Mesenchymal stem cell (in vitro differentiated cells and primary cell): ENCODE results near the gene AP1G1.

Experiments
- DNase-seq: peaks from one replicate; pipeline ENCODE4 v3.0.0-alpha.2; 2013
- H2AFZ ChIP-seq: one replicate; pipeline ENCODE4 v1.6.1; 2013; ENCODE audit warnings: low read depth, mild to moderate bottlenecking, control low read depth, inconsistent platforms, low read length, moderate library complexity
- H2AK5ac ChIP-seq: 2 replicates; pipeline ENCODE4 v1.6.1; 2013; ENCODE audit warnings: low read length, moderate library complexity, mild to moderate bottlenecking, inconsistent platforms; ENCODE audit not compliant: severe bottlenecking
- H2BK120ac ChIP-seq: one replicate; pipeline ENCODE4 v1.6.1; 2013; ENCODE audit warnings: low read depth, mild to moderate bottlenecking, inconsistent platforms, low read length, moderate library complexity
- H2BK12ac ChIP-seq, 2 experiments: one replicate each; pipeline ENCODE4 v1.6.1; 2013; ENCODE audit warnings: inconsistent platforms in 2 of 2, low read length in 2 of 2, mild to moderate bottlenecking in 2 of 2, moderate library complexity in 2 of 2, control low read depth in 1 of 2
- H2BK15ac ChIP-seq: one replicate; pipeline ENCODE4 v1.6.1; 2013; ENCODE audit warnings: mild to moderate bottlenecking, low read depth, inconsistent platforms; ENCODE audit not compliant: poor library complexity, severe bottlenecking
- H2BK5ac ChIP-seq: 2 replicates; pipeline ENCODE4 v1.6.1; 2013; ENCODE audit warnings: low read depth, mild to moderate bottlenecking, low read length, control low read depth, inconsistent platforms; ENCODE audit not compliant: poor library complexity, severe bottlenecking
- H3K14ac ChIP-seq, 2 experiments: one replicate each; pipeline ENCODE4 v1.6.1; 2013; ENCODE audit warnings: inconsistent platforms in 2 of 2, low read length in 2 of 2, control low read depth in 1 of 2, mild to moderate bottlenecking in 1 of 2, moderate library complexity in 1 of 2
- H3K18ac ChIP-seq, 2 experiments: one replicate each; pipeline ENCODE4 v1.6.1; 2013; ENCODE audit warnings: inconsistent platforms in 2 of 2, low read length in 2 of 2, control low read depth in 1 of 2, low read depth in 1 of 2, mild to moderate bottlenecking in 1 of 2
- H3K23ac ChIP-seq, 2 experiments: one replicate each; pipeline ENCODE4 v1.6.1; 2013; ENCODE audit warnings: inconsistent platforms in 2 of 2, low read length in 2 of 2, mild to moderate bottlenecking in 2 of 2, moderate library complexity in 2 of 2, control low read depth in 1 of 2
- H3K27ac ChIP-seq: 2 replicates; pipeline ENCODE4 v1.5.1; 2013; ENCODE audit warnings: mild to moderate bottlenecking, moderate library complexity, low read length, control low read depth, inconsistent platforms; ENCODE audit not compliant: poor library complexity, severe bottlenecking
- H3K27me3 ChIP-seq, 2 experiments: 2 replicates each; pipeline versions ENCODE4 v1.6.1 to v1.7.0; 2013; ENCODE audit warnings: low read length in 2 of 2, mild to moderate bottlenecking in 2 of 2, moderate library complexity in 2 of 2, control low read depth in 1 of 2, inconsistent platforms in 1 of 2; ENCODE audit not compliant: control insufficient read depth in 1 of 2, insufficient read depth in 1 of 2
- H3K36me3 ChIP-seq, 2 experiments: 2 replicates each; pipeline versions ENCODE4 v1.6.1 to v1.7.0; 2013; ENCODE audit warnings: low read length in 2 of 2, control low read depth in 1 of 2, inconsistent platforms in 1 of 2, low read depth in 1 of 2, mild to moderate bottlenecking in 1 of 2; ENCODE audit not compliant: insufficient read depth in 2 of 2, control insufficient read depth in 1 of 2
- H3K4ac ChIP-seq, 2 experiments: one replicate each; pipeline ENCODE4 v1.6.1; 2013; ENCODE audit warnings: inconsistent platforms in 2 of 2, low read length in 2 of 2, mild to moderate bottlenecking in 2 of 2, moderate library complexity in 2 of 2, control low read depth in 1 of 2, low read depth in 1 of 2
- H3K4me1 ChIP-seq: 2 replicates; pipeline ENCODE4 v1.6.1; 2013; ENCODE audit warnings: low read depth, low read length, control low read depth; ENCODE audit not compliant: control insufficient read depth, insufficient read depth
- H3K4me2 ChIP-seq: 2 replicates; pipeline ENCODE4 v1.6.1; 2013; ENCODE audit warnings: low read length, mild to moderate bottlenecking, inconsistent platforms; ENCODE audit not compliant: poor library complexity, severe bottlenecking
- H3K4me3 ChIP-seq, 2 experiments: 2 replicates each; pipeline versions ENCODE4 v1.5.1 to v1.7.0; 2013; ENCODE audit warnings: low read length in 2 of 2, mild to moderate bottlenecking in 2 of 2, control low read depth in 1 of 2, low read depth in 1 of 2; ENCODE audit not compliant: insufficient read depth in 1 of 2
- H3K79me1 ChIP-seq: replicated peaks from 2 replicates; pipeline ENCODE4 v1.6.1; 2013; ENCODE audit warnings: mild to moderate bottlenecking, control low read depth, low read length, inconsistent platforms; ENCODE audit not compliant: poor library complexity, severe bottlenecking
- H3K9ac ChIP-seq: 2 replicates; pipeline ENCODE4 v1.7.0; 2013; ENCODE audit warnings: mild to moderate bottlenecking, low read length, moderate library complexity
- H3K9me3 ChIP-seq: 2 replicates; pipeline ENCODE4 v1.7.0; 2013; ENCODE audit warnings: mild to moderate bottlenecking, low read length; ENCODE audit not compliant: control insufficient read depth
- H4K8ac ChIP-seq: one replicate; pipeline ENCODE4 v1.6.1; 2013; ENCODE audit warnings: inconsistent platforms, mild to moderate bottlenecking, low read length, moderate library complexity
- H4K91ac ChIP-seq: one replicate; pipeline ENCODE4 v1.6.1; 2013; ENCODE audit warnings: mild to moderate bottlenecking, low read length, inconsistent platforms
- WGBS: methylation state at CpG from one replicate; pipeline ENCODE4 v1.1.7; 2013; ENCODE audit warnings: mixed read lengths; 5-methylcytosine and 5-hydroxymethylcytosine counted together

The AP1G1 gene

DNA sequence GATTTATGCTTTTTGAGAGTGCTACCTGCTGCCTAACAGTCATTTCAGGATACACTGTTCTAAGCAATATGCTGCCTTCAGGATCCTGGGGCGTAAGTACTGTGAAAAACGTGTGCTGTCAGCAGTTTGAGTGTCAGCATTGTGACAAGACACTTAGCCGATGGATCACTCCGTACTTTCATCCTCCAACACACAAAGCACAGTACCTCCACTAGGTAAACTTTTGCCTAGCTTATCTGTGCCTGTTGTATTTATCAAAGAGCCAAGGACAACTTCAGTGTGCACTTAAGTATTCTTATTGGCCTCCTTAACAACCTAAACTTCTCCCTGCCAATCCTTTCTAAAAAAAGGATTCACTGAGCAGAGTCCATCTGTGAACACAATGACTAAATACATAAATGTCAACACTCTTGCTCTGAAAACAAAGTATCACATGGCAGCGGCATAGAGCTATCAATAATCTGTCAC lies 50.3 kb downstream of the AP1G1 start:
- WGBS, result 97% methylated on average over 5 of the region's 5 CpGs
- peaks cover 29% of the 10 kb centered on the region for H3K79me1 ChIP-seq
- no peaks in the 10 kb centered on the region for H3K4me1 ChIP-seq
- H3K4ac ChIP-seq, result no peak overlapping the region
- DNase-seq, result no peak
- no peak overlapping the region for H3K4me2 ChIP-seq
- H4K91ac ChIP-seq, result no peak overlapping the region
- H2BK5ac ChIP-seq, result no peak overlapping the region
- no peak overlapping the region for H3K14ac ChIP-seq
- no peak overlapping the region for H3K18ac ChIP-seq
- peaks cover 47 to 88% of the 10 kb centered on the region in 2 experiments for H3K36me3 ChIP-seq
- no peak overlapping the region for H3K4me3 ChIP-seq
- no peak overlapping the region for H2AK5ac ChIP-seq
- H4K8ac ChIP-seq, result no peak overlapping the region
- no peaks in the 10 kb centered on the region for H3K27me3 ChIP-seq
- H2AFZ ChIP-seq, result no peak overlapping the region
- H3K9ac ChIP-seq, result no peak overlapping the region
- H3K23ac ChIP-seq, result no peak overlapping the region
- H2BK15ac ChIP-seq, result no peak overlapping the region
- no peak overlapping the region for H2BK12ac ChIP-seq
- H2BK120ac ChIP-seq, result no peak overlapping the region
- H3K27ac ChIP-seq, result no peak overlapping the region
- no peaks in the 10 kb centered on the region for H3K9me3 ChIP-seq

DNA sequence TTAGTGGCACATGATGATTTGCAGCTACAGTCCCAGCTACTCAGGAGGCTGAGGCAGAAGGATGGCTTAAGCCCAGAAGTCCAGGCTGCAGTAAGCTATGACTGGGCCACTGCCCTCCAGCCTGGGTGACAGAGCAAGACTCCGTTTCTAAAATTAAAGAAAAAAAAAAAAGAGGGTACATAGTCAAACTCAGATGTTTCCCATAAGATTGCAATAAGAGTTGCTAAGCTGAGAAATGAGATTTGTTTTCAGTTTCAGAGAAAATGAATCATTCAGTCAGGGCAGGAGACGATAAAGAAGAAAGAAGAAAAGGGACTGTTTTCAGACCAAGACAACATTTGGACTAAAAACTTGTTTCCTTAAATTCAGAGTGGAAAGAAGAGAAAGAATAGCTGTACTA lies 54.0 kb downstream of the AP1G1 start:
- Histone ChIP-seq H2BK12ac (no peak overlapping the region), H3K14ac (no peak overlapping the region), H3K18ac (no peak overlapping the region), H3K4me2 (no peak overlapping the region), H2AK5ac (no peak overlapping the region), H3K4ac (no peak overlapping the region), H3K9ac (no peak overlapping the region), H3K23ac (no peak overlapping the region), H2BK120ac (no peak overlapping the region), H3K4me3 (no peak overlapping the region), H2BK5ac (no peak overlapping the region), H3K79me1 (peaks cover 21% of the 10 kb centered on the region), H2BK15ac (no peak overlapping the region), H4K8ac (no peak overlapping the region), H3K4me1 (no peaks in the 10 kb centered on the region), H4K91ac (no peak overlapping the region), H3K27ac (no peak overlapping the region), H3K27me3 (no peaks in the 10 kb centered on the region), H3K36me3 (peaks cover 36 to 90% of the 10 kb centered on the region in 2 experiments), H3K9me3 (no peaks in the 10 kb centered on the region), H2AFZ (no peak overlapping the region)
- WGBS, result no CpG with 5 or more reads among the region's 2 CpGs
- DNase-seq, result no peak

DNA sequence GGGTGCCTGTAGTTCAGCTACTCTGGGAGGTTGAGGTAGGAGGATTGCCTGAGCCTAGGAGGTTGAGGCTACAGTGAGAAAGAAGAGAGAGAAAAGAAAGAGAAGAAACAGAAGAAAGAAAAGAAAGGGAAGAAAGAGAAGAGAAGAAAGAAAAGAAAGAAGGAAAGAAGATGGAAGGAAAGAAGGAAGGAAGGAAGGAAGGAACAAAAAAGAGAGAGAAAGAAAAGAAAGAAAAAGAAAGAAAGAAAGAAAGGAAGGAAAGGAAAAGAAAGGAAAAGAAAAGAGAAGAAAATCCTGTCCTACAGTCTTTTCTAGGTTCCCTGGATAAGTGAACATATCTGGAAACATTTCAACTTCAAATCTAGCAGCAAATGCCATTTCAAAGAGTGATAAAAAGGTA lies 54.5 kb downstream of the AP1G1 start:
- Histone ChIP-seq H3K4me3 (no peak overlapping the region), H4K8ac (no peak overlapping the region), H3K18ac (no peak overlapping the region), H2BK15ac (no peak overlapping the region), H3K4me1 (no peaks in the 10 kb centered on the region), H3K9ac (no peak overlapping the region), H2BK120ac (no peak overlapping the region), H3K9me3 (no peaks in the 10 kb centered on the region), H2AK5ac (no peak overlapping the region), H3K4me2 (no peak overlapping the region), H4K91ac (no peak overlapping the region), H3K4ac (no peak overlapping the region), H3K79me1 (peaks cover 19% of the 10 kb centered on the region), H3K27ac (no peak overlapping the region), H2BK12ac (no peak overlapping the region), H3K36me3 (peaks cover 33 to 94% of the 10 kb centered on the region in 2 experiments), H2BK5ac (no peak overlapping the region), H2AFZ (no peak overlapping the region), H3K27me3 (no peaks in the 10 kb centered on the region), H3K23ac (no peak overlapping the region), H3K14ac (no peak overlapping the region)
- no peak for DNase-seq

DNA sequence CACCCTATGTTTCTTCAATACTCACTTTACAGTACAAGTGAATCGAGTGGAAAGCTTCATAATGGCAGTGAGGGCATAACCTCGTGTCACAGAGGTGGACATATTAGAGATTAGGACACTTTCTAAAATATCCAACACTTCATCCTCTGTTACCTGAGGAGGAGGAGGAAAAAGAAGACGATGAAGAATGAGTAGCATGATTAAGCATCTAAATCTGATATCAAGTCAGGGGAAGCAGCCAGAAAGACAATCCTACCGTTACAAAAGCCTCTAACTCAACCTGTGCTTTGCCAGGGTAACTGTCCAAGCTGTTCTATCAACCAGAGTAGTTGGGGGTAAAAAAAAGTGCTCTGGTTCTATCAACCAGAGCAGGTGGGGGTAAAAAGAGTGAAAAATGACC lies 60.4 kb downstream of the AP1G1 start:
- Histone ChIP-seq H2BK5ac (no peak overlapping the region), H3K4ac (no peak overlapping the region), H3K27me3 (no peaks in the 10 kb centered on the region), H3K14ac (no peak overlapping the region), H3K4me2 (no peak overlapping the region), H2AK5ac (no peak overlapping the region), H3K23ac (no peak overlapping the region), H3K79me1 (peaks cover 13% of the 10 kb centered on the region), H3K36me3 (peaks cover 30 to 92% of the 10 kb centered on the region in 2 experiments), H3K4me3 (no peak overlapping the region), H3K9ac (no peak overlapping the region), H4K8ac (no peak overlapping the region), H4K91ac (no peak overlapping the region), H3K4me1 (no peaks in the 10 kb centered on the region), H3K27ac (no peak overlapping the region), H3K9me3 (no peaks in the 10 kb centered on the region), H3K18ac (no peak overlapping the region), H2AFZ (no peak overlapping the region), H2BK120ac (no peak overlapping the region), H2BK12ac (no peak overlapping the region), H2BK15ac (no peak overlapping the region)
- WGBS, result 100% methylated on average over 1 of the region's 4 CpGs
- DNase-seq, result no peak
